ENCODE data around the gene SORBS2.

- TF ChIP-seq, protein P1, sequence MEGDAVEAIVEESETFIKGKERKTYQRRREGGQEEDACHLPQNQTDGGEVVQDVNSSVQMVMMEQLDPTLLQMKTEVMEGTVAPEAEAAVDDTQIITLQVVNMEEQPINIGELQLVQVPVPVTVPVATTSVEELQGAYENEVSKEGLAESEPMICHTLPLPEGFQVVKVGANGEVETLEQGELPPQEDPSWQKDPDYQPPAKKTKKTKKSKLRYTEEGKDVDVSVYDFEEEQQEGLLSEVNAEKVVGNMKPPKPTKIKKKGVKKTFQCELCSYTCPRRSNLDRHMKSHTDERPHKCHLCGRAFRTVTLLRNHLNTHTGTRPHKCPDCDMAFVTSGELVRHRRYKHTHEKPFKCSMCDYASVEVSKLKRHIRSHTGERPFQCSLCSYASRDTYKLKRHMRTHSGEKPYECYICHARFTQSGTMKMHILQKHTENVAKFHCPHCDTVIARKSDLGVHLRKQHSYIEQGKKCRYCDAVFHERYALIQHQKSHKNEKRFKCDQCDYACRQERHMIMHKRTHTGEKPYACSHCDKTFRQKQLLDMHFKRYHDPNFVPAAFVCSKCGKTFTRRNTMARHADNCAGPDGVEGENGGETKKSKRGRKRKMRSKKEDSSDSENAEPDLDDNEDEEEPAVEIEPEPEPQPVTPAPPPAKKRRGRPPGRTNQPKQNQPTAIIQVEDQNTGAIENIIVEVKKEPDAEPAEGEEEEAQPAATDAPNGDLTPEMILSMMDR (IDR thresholded peaks at IDR 0.05): no peak
- no peak for TF ChIP-seq ZFX (IDR thresholded peaks at IDR 0.05; ENCODE audit: borderline replicate concordance)
These were observed 272.0 kb downstream of the SORBS2 start for GRCh38 chr4:185540040-185540439.
